Measurements from ENCODE around the gene HMX2. TPM values are rescaled to one million over a fixed set of nuclear protein-coding genes. Genes with fewer than 3 reads are reported as not detected.

The HMX2 gene
- polyA plus RNA-seq, 1 donor (not counting 4 experiments of a cell fraction or from before 2014, with no cell fraction given): not detected

DNA sequence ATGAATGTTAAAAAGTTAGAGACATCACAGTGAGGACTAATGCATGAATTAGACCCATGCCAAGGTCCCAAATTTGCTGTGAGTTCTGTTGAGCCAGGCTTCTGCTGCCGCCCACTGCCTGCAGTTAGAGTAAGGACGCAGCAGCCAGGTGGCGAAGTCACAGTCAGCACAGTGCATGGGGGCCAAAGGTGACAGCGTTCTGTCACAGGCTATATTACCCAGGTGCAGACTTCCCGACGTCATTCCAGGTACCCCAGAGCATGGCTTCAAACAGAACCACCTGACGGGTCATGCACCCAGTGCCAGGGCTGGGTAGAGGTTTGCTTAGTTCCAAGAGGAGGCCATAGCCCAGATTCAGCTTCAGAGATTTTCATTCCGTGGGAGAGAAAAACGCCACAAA is 46.1 kb upstream of the HMX2 start:
- Histone ChIP-seq H3K4me2 (ENCODE audit: control insufficient read depth, extremely low read depth, insufficient read depth, low read depth, low read length) (no peak overlapping the region), H2AFZ (ENCODE audit: control insufficient read depth, low read length) (no peak overlapping the region), H3K27ac (ENCODE audit: control insufficient read depth, insufficient read depth, low read length) (no peak overlapping the region), H3K4me3 (ENCODE audit: control insufficient read depth in 2 of 3, extremely low read depth in 1 of 3, insufficient read depth in 2 of 3, low read depth in 1 of 3, low read length in 3 of 3) (no peak overlapping the region), H3K9ac (ENCODE audit: control insufficient read depth, extremely low read depth, insufficient read depth, low read length) (no peak overlapping the region), H3K36me3 (ENCODE audit: control insufficient read depth in 2 of 2, extremely low read depth in 1 of 2, insufficient read depth in 2 of 2, low read length in 2 of 2) (no peaks in the 10 kb centered on the region), H3K9me1 (ENCODE audit: control insufficient read depth, extremely low read depth, insufficient read depth, low read length) (no peaks in the 10 kb centered on the region), H3K4me1 (ENCODE audit: control insufficient read depth, extremely low read depth, insufficient read depth, low read length) (peaks cover 11% of the 10 kb centered on the region), H4K20me1 (ENCODE audit: control insufficient read depth, extremely low read depth, insufficient read depth, low read length) (no peaks in the 10 kb centered on the region), H3K9me3 (ENCODE audit: control insufficient read depth, low read depth, low read length) (no peaks in the 10 kb centered on the region), H3K79me2 (ENCODE audit: control insufficient read depth, insufficient read depth, low read length) (no peaks in the 10 kb centered on the region), H3K27me3 (ENCODE audit: control insufficient read depth, extremely low read depth, insufficient read depth, low read length) (no peaks in the 10 kb centered on the region)
- TF ChIP-seq, protein P1, sequence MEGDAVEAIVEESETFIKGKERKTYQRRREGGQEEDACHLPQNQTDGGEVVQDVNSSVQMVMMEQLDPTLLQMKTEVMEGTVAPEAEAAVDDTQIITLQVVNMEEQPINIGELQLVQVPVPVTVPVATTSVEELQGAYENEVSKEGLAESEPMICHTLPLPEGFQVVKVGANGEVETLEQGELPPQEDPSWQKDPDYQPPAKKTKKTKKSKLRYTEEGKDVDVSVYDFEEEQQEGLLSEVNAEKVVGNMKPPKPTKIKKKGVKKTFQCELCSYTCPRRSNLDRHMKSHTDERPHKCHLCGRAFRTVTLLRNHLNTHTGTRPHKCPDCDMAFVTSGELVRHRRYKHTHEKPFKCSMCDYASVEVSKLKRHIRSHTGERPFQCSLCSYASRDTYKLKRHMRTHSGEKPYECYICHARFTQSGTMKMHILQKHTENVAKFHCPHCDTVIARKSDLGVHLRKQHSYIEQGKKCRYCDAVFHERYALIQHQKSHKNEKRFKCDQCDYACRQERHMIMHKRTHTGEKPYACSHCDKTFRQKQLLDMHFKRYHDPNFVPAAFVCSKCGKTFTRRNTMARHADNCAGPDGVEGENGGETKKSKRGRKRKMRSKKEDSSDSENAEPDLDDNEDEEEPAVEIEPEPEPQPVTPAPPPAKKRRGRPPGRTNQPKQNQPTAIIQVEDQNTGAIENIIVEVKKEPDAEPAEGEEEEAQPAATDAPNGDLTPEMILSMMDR (optimal IDR thresholded peaks at IDR 0.05 in 1 of 3, IDR thresholded peaks at IDR 0.05 in 1 of 3, conservative IDR thresholded peaks at IDR 0.05 in 1 of 3; ENCODE audit: extremely low read depth in 1 of 3, insufficient read depth in 2 of 3, low read length in 3 of 3): no peak
- TF ChIP-seq EZH2 (IDR thresholded peaks at IDR 0.05; ENCODE audit: low read length): no peak
- DNase-seq (ENCODE audit: low read depth, low spot score) (no peak), FAIRE-seq (no peak)
- dilution Hi-C loops (cut with MboI; ENCODE audit: extremely low pct_ligation_motif_present, low sequenced_read_pairs): no loop called here

DNA sequence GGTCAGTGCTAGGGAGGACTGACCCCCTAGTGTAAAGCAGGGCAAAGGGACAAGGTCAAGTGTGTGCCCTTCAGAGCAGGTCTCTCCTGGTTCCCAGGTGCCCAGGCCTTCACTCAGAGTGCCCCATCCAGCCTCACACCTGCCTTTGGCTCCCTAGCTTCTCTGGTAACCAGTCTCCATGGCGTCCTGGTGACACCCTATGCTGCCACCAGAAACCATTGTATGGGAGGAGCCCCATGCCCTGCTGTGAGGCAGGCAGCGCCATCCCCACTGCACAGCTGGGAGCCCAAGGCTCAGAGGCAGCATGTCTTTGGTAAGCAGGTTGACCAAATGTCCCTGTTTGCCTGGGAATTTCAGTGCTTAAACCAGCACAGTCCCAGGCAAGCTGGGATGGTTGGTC is 45.3 kb upstream of the HMX2 start:
- Histone ChIP-seq H3K9me3 (ENCODE audit: control insufficient read depth, low read depth, low read length) (no peaks in the 10 kb centered on the region), H3K27ac (ENCODE audit: control insufficient read depth, insufficient read depth, low read length) (no peak overlapping the region), H3K4me1 (ENCODE audit: control insufficient read depth, extremely low read depth, insufficient read depth, low read length) (peaks cover 11% of the 10 kb centered on the region), H3K79me2 (ENCODE audit: control insufficient read depth, insufficient read depth, low read length) (no peaks in the 10 kb centered on the region), H3K9ac (ENCODE audit: control insufficient read depth, extremely low read depth, insufficient read depth, low read length) (no peak overlapping the region), H3K4me2 (ENCODE audit: control insufficient read depth, extremely low read depth, insufficient read depth, low read depth, low read length) (no peak overlapping the region), H3K27me3 (ENCODE audit: control insufficient read depth, extremely low read depth, insufficient read depth, low read length) (no peaks in the 10 kb centered on the region), H3K9me1 (ENCODE audit: control insufficient read depth, extremely low read depth, insufficient read depth, low read length) (no peaks in the 10 kb centered on the region), H3K36me3 (ENCODE audit: control insufficient read depth in 2 of 2, extremely low read depth in 1 of 2, insufficient read depth in 2 of 2, low read length in 2 of 2) (no peaks in the 10 kb centered on the region), H3K4me3 (ENCODE audit: control insufficient read depth in 2 of 3, extremely low read depth in 1 of 3, insufficient read depth in 2 of 3, low read depth in 1 of 3, low read length in 3 of 3) (no peak overlapping the region), H2AFZ (ENCODE audit: control insufficient read depth, low read length) (no peak overlapping the region), H4K20me1 (ENCODE audit: control insufficient read depth, extremely low read depth, insufficient read depth, low read length) (no peaks in the 10 kb centered on the region)
- no peak for DNase-seq (ENCODE audit: low read depth, low spot score)
- no peak for FAIRE-seq
- TF ChIP-seq, protein P1 (optimal IDR thresholded peaks at IDR 0.05 in 1 of 3, IDR thresholded peaks at IDR 0.05 in 1 of 3, conservative IDR thresholded peaks at IDR 0.05 in 1 of 3; ENCODE audit: extremely low read depth in 1 of 3, insufficient read depth in 2 of 3, low read length in 3 of 3): no peak
- no peak for TF ChIP-seq EZH2 (IDR thresholded peaks at IDR 0.05; ENCODE audit: low read length)
- dilution Hi-C loops (cut with MboI; ENCODE audit: extremely low pct_ligation_motif_present, low sequenced_read_pairs): no loop called here
